ENCODE results near the gene ARPC5L.
A peak's percentile ranks its signal among the peaks of the same experiment; 100 is the strongest.

ARPC5L gene

GRCh38 chr9:124852829-124853531, 8.9 kb upstream of the ARPC5L start, which contains the start of gene WDR38:
WDR38 (plus strand) TSS chr9:124853460; CDS start chr9:124853532, 72 bp downstream.
- TF ChIP-seq PAX5 (IDR thresholded peaks at IDR 0.05; ENCODE audit: insufficient read depth, low read length, severe bottlenecking) (no peak), POU2F2 (IDR thresholded peaks at IDR 0.05; ENCODE audit: low read depth, low read length) (no peak), TAF1 (IDR thresholded peaks at IDR 0.05; ENCODE audit: low read depth, low read length) (no peak), POLR2AphosphoS5 (IDR thresholded peaks at IDR 0.05; ENCODE audit: low read depth, low read length) (no peak), POLR2A (IDR thresholded peaks at IDR 0.05; ENCODE audit: low read depth, low read length) (no peak), SPI1 (IDR thresholded peaks at IDR 0.05; ENCODE audit: low read depth, low read length) (no peak)
- DNase-seq (ENCODE audit: insufficient read length, low spot score) (peak; percentile 86), FAIRE-seq (peak; percentile 92)

- FAIRE-seq (no peak), DNase-seq (ENCODE audit: insufficient read length, low spot score) (no peak)
- no peak for TF ChIP-seq POU2F2 (IDR thresholded peaks at IDR 0.05; ENCODE audit: low read depth, low read length)
- TF ChIP-seq SPI1 (IDR thresholded peaks at IDR 0.05; ENCODE audit: low read depth, low read length), result no peak
- no peak for TF ChIP-seq PAX5 (IDR thresholded peaks at IDR 0.05; ENCODE audit: insufficient read depth, low read length, severe bottlenecking)
- TF ChIP-seq TAF1 (IDR thresholded peaks at IDR 0.05; ENCODE audit: low read depth, low read length), result no peak
- no peak for TF ChIP-seq POLR2A (IDR thresholded peaks at IDR 0.05; ENCODE audit: low read depth, low read length)
- no peak for TF ChIP-seq POLR2AphosphoS5 (IDR thresholded peaks at IDR 0.05; ENCODE audit: low read depth, low read length)
Observed at GRCh38 chr9:124853605-124854143, 8.3 kb upstream of the ARPC5L start.

GRCh38 chr9:124854161-124854560, 7.8 kb upstream of the ARPC5L start:
- FAIRE-seq (no peak), DNase-seq (ENCODE audit: insufficient read length, low spot score) (no peak)
- TF ChIP-seq SPI1 (IDR thresholded peaks at IDR 0.05; ENCODE audit: low read depth, low read length), result no peak
- TF ChIP-seq PAX5 (IDR thresholded peaks at IDR 0.05; ENCODE audit: insufficient read depth, low read length, severe bottlenecking), result no peak
- TF ChIP-seq POLR2AphosphoS5 (IDR thresholded peaks at IDR 0.05; ENCODE audit: low read depth, low read length), result no peak
- TF ChIP-seq POU2F2 (IDR thresholded peaks at IDR 0.05; ENCODE audit: low read depth, low read length), result no peak
- no peak for TF ChIP-seq TAF1 (IDR thresholded peaks at IDR 0.05; ENCODE audit: low read depth, low read length)
- TF ChIP-seq POLR2A (IDR thresholded peaks at IDR 0.05; ENCODE audit: low read depth, low read length), result no peak

- no peak for TF ChIP-seq TAF1 (IDR thresholded peaks at IDR 0.05; ENCODE audit: low read depth, low read length)
- TF ChIP-seq SPI1 (IDR thresholded peaks at IDR 0.05; ENCODE audit: low read depth, low read length), result no peak
- TF ChIP-seq POU2F2 (IDR thresholded peaks at IDR 0.05; ENCODE audit: low read depth, low read length), result no peak
- TF ChIP-seq POLR2A (IDR thresholded peaks at IDR 0.05; ENCODE audit: low read depth, low read length), result no peak
- FAIRE-seq (no peak), DNase-seq (ENCODE audit: insufficient read length, low spot score) (no peak)
Observed at GRCh38 chr9:124854822-124855221, 7.1 kb upstream of the ARPC5L start.

GRCh38 chr9:124855566-124855943, 6.4 kb upstream of the ARPC5L start:
- no peak for FAIRE-seq
- no peak for DNase-seq (ENCODE audit: insufficient read length, low spot score)
- no peak for TF ChIP-seq SPI1 (IDR thresholded peaks at IDR 0.05; ENCODE audit: low read depth, low read length)
- no peak for TF ChIP-seq PAX5 (IDR thresholded peaks at IDR 0.05; ENCODE audit: insufficient read depth, low read length, severe bottlenecking)
- TF ChIP-seq POLR2A (IDR thresholded peaks at IDR 0.05; ENCODE audit: low read depth, low read length), result no peak
- no peak for TF ChIP-seq POU2F2 (IDR thresholded peaks at IDR 0.05; ENCODE audit: low read depth, low read length)
- no peak for TF ChIP-seq TAF1 (IDR thresholded peaks at IDR 0.05; ENCODE audit: low read depth, low read length)
- no peak for TF ChIP-seq POLR2AphosphoS5 (IDR thresholded peaks at IDR 0.05; ENCODE audit: low read depth, low read length)

- FAIRE-seq (no peak), DNase-seq (ENCODE audit: insufficient read length, low spot score) (no peak)
- TF ChIP-seq PAX5 (IDR thresholded peaks at IDR 0.05; ENCODE audit: insufficient read depth, low read length, severe bottlenecking) (no peak), POLR2A (IDR thresholded peaks at IDR 0.05; ENCODE audit: low read depth, low read length) (no peak), POU2F2 (IDR thresholded peaks at IDR 0.05; ENCODE audit: low read depth, low read length) (no peak; the same call in 1 of the 2 replicates), POLR2AphosphoS5 (IDR thresholded peaks at IDR 0.05; ENCODE audit: low read depth, low read length) (no peak; the same call in 1 of the 2 replicates), TAF1 (IDR thresholded peaks at IDR 0.05; ENCODE audit: low read depth, low read length) (no peak), SPI1 (IDR thresholded peaks at IDR 0.05; ENCODE audit: low read depth, low read length) (no peak)
Observed at GRCh38 chr9:124855944-124856765, 5.8 kb upstream of the ARPC5L start.

- no peak for FAIRE-seq
- no peak for DNase-seq (ENCODE audit: insufficient read length, low spot score)
- TF ChIP-seq POU2F2 (IDR thresholded peaks at IDR 0.05; ENCODE audit: low read depth, low read length), result no peak
- TF ChIP-seq SPI1 (IDR thresholded peaks at IDR 0.05; ENCODE audit: low read depth, low read length), result no peak
- TF ChIP-seq TAF1 (IDR thresholded peaks at IDR 0.05; ENCODE audit: low read depth, low read length), result no peak
- TF ChIP-seq PAX5 (IDR thresholded peaks at IDR 0.05; ENCODE audit: insufficient read depth, low read length, severe bottlenecking), result no peak
- TF ChIP-seq POLR2AphosphoS5 (IDR thresholded peaks at IDR 0.05; ENCODE audit: low read depth, low read length), result no peak
- no peak for TF ChIP-seq POLR2A (IDR thresholded peaks at IDR 0.05; ENCODE audit: low read depth, low read length)
Observed at GRCh38 chr9:124857533-124858162, 4.3 kb upstream of the ARPC5L start.

- FAIRE-seq, result no peak
- TF ChIP-seq POU2F2 (IDR thresholded peaks at IDR 0.05; ENCODE audit: low read depth, low read length), result no peak
- TF ChIP-seq POLR2AphosphoS5 (IDR thresholded peaks at IDR 0.05; ENCODE audit: low read depth, low read length), result 0 out of 2 replicates have a peak, but pooled peaks have one; percentile 41
- no peak for TF ChIP-seq PAX5 (IDR thresholded peaks at IDR 0.05; ENCODE audit: insufficient read depth, low read length, severe bottlenecking)
- DNase-seq (ENCODE audit: insufficient read length, low spot score), result no peak
Observed at GRCh38 chr9:124858330-124859046, 3.4 kb upstream of the ARPC5L start.

Measured in GM12891 (cell line).